IMR-90 (cell line): Measurements from ENCODE around the gene CDK7. TPM values are rescaled to one million over a fixed set of nuclear protein-coding genes. Genes with fewer than 3 reads are reported as not detected.

Experiments used
- ATAC-seq: fragments of 200-7000 bp; cut with Tn5 transposase; 2 replicates; pipeline ENCODE4 v1.9.1; 2020; ENCODE audit warnings: low read depth, mild to moderate bottlenecking, moderate library complexity
- BruUV-seq: library from RNA; stranded (reverse); fragments of 400-500 nt; replicated peaks from 2 replicates; lab custom pipeline; 2021; lab: Mats Ljungman, UMichigan
- CTCF ChIA-PET: fragments of 300-600 bp; formaldehyde crosslinking; extraction: SDS; loops from one replicate; lab custom pipeline; 2021; ENCODE audit warnings: antibody characterized with exemption; lab: Yijun Ruan, JAX
- POLR2A ChIA-PET: fragments of 300-600 bp; sonication (Branson Sonifier 250); formaldehyde crosslinking; loops from one replicate; lab custom pipeline; 2022; ENCODE audit warnings: antibody characterized with exemption; ENCODE audit not compliant: unreplicated experiment; lab: Charles Lee
- DNase-seq: peaks from one replicate; pipeline ENCODE4 v3.0.0; 2013
- H2AFZ ChIP-seq: replicated peaks from 2 replicates; pipeline ENCODE3; 2013; ENCODE audit warnings: low read length, mild to moderate bottlenecking; ENCODE audit not compliant: poor library complexity
- H2AK5ac ChIP-seq: 2 replicates; pipeline ENCODE4 v1.6.1; 2013; ENCODE audit warnings: low read depth, low read length, inconsistent platforms
- H2AK9ac ChIP-seq: replicated peaks from 2 replicates; pipeline ENCODE3; 2013; ENCODE audit warnings: mild to moderate bottlenecking, low read depth, low read length, moderate library complexity; ENCODE audit not compliant: poor library complexity
- H2BK120ac ChIP-seq: 2 replicates; pipeline ENCODE4 v1.6.1; 2013; ENCODE audit warnings: low read depth, low read length, inconsistent platforms
- H2BK15ac ChIP-seq: 3 replicates; pipeline ENCODE4 v1.6.1; 2013; ENCODE audit warnings: low read depth, low read length, inconsistent platforms
- H2BK20ac ChIP-seq: 2 replicates; pipeline ENCODE4 v1.6.1; 2013; ENCODE audit warnings: low read depth, mild to moderate bottlenecking, inconsistent platforms, low read length, moderate library complexity
- H2BK5ac ChIP-seq: 2 replicates; pipeline ENCODE4 v1.6.1; 2013; ENCODE audit warnings: mild to moderate bottlenecking, low read depth, low read length, inconsistent platforms; ENCODE audit not compliant: poor library complexity, severe bottlenecking
- H3K14ac ChIP-seq: replicated peaks from 2 replicates; pipeline ENCODE4 v1.6.1; 2013; ENCODE audit warnings: low read depth, low read length, inconsistent platforms
- H3K18ac ChIP-seq: 2 replicates; pipeline ENCODE4 v1.6.1; 2013; ENCODE audit warnings: low read depth, low read length, control low read depth
- H3K23ac ChIP-seq: 2 replicates; pipeline ENCODE4 v1.6.1; 2013; ENCODE audit warnings: low read depth, low read length, inconsistent platforms
- H3K27ac ChIP-seq: 2 replicates; pipeline ENCODE4 v1.5.1; 2013; ENCODE audit warnings: mild to moderate bottlenecking, control low read depth, low read length; ENCODE audit not compliant: insufficient read depth
- H3K27me3 ChIP-seq: 2 replicates; pipeline ENCODE4 v1.6.1; 2013; ENCODE audit warnings: low read length; ENCODE audit not compliant: control insufficient read depth, insufficient read depth
- H3K36me3 ChIP-seq: 2 replicates; pipeline ENCODE4 v1.6.1; 2013; ENCODE audit warnings: low read length, mixed read lengths; ENCODE audit not compliant: control insufficient read depth, insufficient read depth
- H3K4ac ChIP-seq: 2 replicates; pipeline ENCODE4 v1.6.1; 2013; ENCODE audit warnings: low read depth, low read length, inconsistent platforms
- H3K4me1 ChIP-seq: 2 replicates; pipeline ENCODE4 v1.6.1; 2013; ENCODE audit warnings: low read length, mixed read lengths; ENCODE audit not compliant: control insufficient read depth, insufficient read depth
- H3K4me2 ChIP-seq: 2 replicates; pipeline ENCODE4 v1.6.1; 2013; ENCODE audit warnings: low read depth, mild to moderate bottlenecking, control low read depth, low read length, moderate library complexity
- H3K4me3 ChIP-seq: 2 replicates; pipeline ENCODE4 v1.5.1; 2013; ENCODE audit warnings: low read depth, mild to moderate bottlenecking, control low read depth, low read length, moderate library complexity; ENCODE audit not compliant: insufficient read depth
- H3K56ac ChIP-seq: 2 replicates; pipeline ENCODE4 v1.6.1; 2013; ENCODE audit warnings: low read length, inconsistent platforms; ENCODE audit not compliant: insufficient read depth; ENCODE audit errors: extremely low read depth
- H3K79me1 ChIP-seq, 2 experiments: 2 replicates each; pipeline ENCODE4 v1.6.1; 2013; ENCODE audit warnings: low read length in 2 of 2, inconsistent platforms in 1 of 2, low read depth in 1 of 2
- H3K9ac ChIP-seq: 2 replicates; pipeline ENCODE4 v1.6.1; 2013; ENCODE audit warnings: low read depth, low read length, control low read depth
- H3K9me1 ChIP-seq: 2 replicates; pipeline ENCODE4 v1.6.1; 2013; ENCODE audit warnings: low read length, inconsistent platforms; ENCODE audit not compliant: insufficient read depth
- H3K9me3 ChIP-seq: 2 replicates; pipeline ENCODE4 v1.6.1; 2013; ENCODE audit warnings: low read length; ENCODE audit not compliant: control insufficient read depth, insufficient read depth
- H4K20me1 ChIP-seq: 2 replicates; pipeline ENCODE4 v1.6.1; 2013; ENCODE audit warnings: low read length, inconsistent platforms; ENCODE audit not compliant: insufficient read depth
- H4K5ac ChIP-seq: 2 replicates; pipeline ENCODE4 v1.6.1; 2013; ENCODE audit warnings: mild to moderate bottlenecking, low read depth, low read length, control low read depth
- H4K8ac ChIP-seq, 2 experiments: 2 replicates each; pipeline ENCODE4 v1.6.1; 2013; ENCODE audit warnings: low read depth in 2 of 2, low read length in 2 of 2, control low read depth in 1 of 2, inconsistent platforms in 1 of 2
- H4K91ac ChIP-seq: 2 replicates; pipeline ENCODE4 v1.6.1; 2013; ENCODE audit warnings: low read depth, low read length, inconsistent platforms; ENCODE audit not compliant: insufficient read depth
- CHD1 ChIP-seq: IDR thresholded peaks from 2 replicates; pipeline ENCODE4 v1.6.1; 2012; ENCODE audit warnings: low read depth, low read length, improper control_type of control experiment
- CTCF ChIP-seq: conservative IDR thresholded peaks from 2 replicates; pipeline ENCODE4 v1.5.1; 2012; ENCODE audit warnings: mild to moderate bottlenecking, low read depth, low read length, improper control_type of control experiment
- FOS ChIP-seq: fragments of 150-350 bp; IDR thresholded peaks from 2 replicates; pipeline ENCODE4 v1.6.1; 2016; ENCODE audit warnings: low read depth, low read length
- MAFK ChIP-seq: IDR thresholded peaks from 2 replicates; pipeline ENCODE4 v1.6.1; 2012; ENCODE audit warnings: low read depth, low read length, improper control_type of control experiment
- MXI1 ChIP-seq: IDR thresholded peaks from 2 replicates; pipeline ENCODE4 v1.6.1; 2012; ENCODE audit warnings: low read depth, mild to moderate bottlenecking, low read length, moderate library complexity, borderline replicate concordance
- POLR2A ChIP-seq: IDR thresholded peaks from 2 replicates; pipeline ENCODE4 v1.6.1; 2012; ENCODE audit warnings: mild to moderate bottlenecking, low read depth, low read length
- RCOR1 ChIP-seq: IDR thresholded peaks from 2 replicates; pipeline ENCODE4 v1.6.1; 2012; ENCODE audit warnings: mild to moderate bottlenecking, low read length, improper control_type of control experiment; ENCODE audit not compliant: insufficient replicate concordance
- RFX5 ChIP-seq: IDR thresholded peaks from 2 replicates; pipeline ENCODE4 v1.8.0; 2012; ENCODE audit warnings: low read depth, mild to moderate bottlenecking, low read length, moderate library complexity
- SMC3 ChIP-seq: fragments of 150-350 bp; IDR thresholded peaks from 2 replicates; pipeline ENCODE4 v1.6.1; 2016; ENCODE audit warnings: low read depth, mild to moderate bottlenecking, antibody characterized with exemption, low read length, moderate library complexity
- USF2 ChIP-seq: fragments of 150-350 bp; IDR thresholded peaks from 2 replicates; pipeline ENCODE4 v1.6.1; 2017; ENCODE audit warnings: mild to moderate bottlenecking, antibody characterized with exemption, low read length, low read depth
- WGBS, 2 experiments: methylation state at CpG; one replicate each; pipeline versions ENCODE4 v1.1.5 to v1.1.7; 2013; ENCODE audit warnings: missing lambda C conversion rate in 2 of 2; ENCODE audit not compliant: insufficient read length in 1 of 2; ENCODE audit errors: extremely low coverage in 2 of 2; 5-methylcytosine and 5-hydroxymethylcytosine counted together
- dilution Hi-C: fragments of 300-500 bp; cut with HindIII; formaldehyde crosslinking; loops from one replicate; pipeline ENCODE4 v1.14.3; 2018; ENCODE audit warnings: low sequenced_read_pairs; ENCODE audit not compliant: unreplicated experiment
- in situ Hi-C: fragments of 300-500 bp; cut with MboI; formaldehyde crosslinking; loops from 3 replicates; pipeline ENCODE4 v1.14.3; 2019; ENCODE audit warnings: low sequenced_read_pairs, inconsistent platforms, mixed read lengths
- intact Hi-C: fragments of 100-400 bp; cut with micrococcal nuclease; formaldehyde crosslinking; loops from 2 replicates; pipeline ENCODE4 v1.10.0; 2022
- polyA plus RNA-seq, 3 experiments: library from polyadenylated mRNA; depleted of rRNA; stranded (reverse); fragments of >200 nt; gene quantifications; 2 replicates each; pipeline ENCODE4 v1.2.3, GENCODE V29; 2012; ENCODE audit warnings: low replicate concordance in 1 of 3
- total RNA-seq: library from RNA; depleted of rRNA; stranded (reverse); fragments of >200 nt; gene quantifications from 2 replicates; pipeline ENCODE4 v1.2.3, GENCODE V29; 2012

The CDK7 gene
- total and polyA plus RNA-seq, 2 of the 4 experiments (the other 2 are of a cell fraction): 59.8 to 65.6 TPM

- peaks cover 36% of the 10 kb centered on the region for H4K20me1 ChIP-seq
- POLR2A ChIA-PET: no interaction called here
These were observed 17.8 kb downstream of the CDK7 start for GRCh38 chr5:69252437-69252836.

More at GRCh38 chr5:69252437-69252836, 17.8 kb downstream of the CDK7 start:
- H2BK120ac ChIP-seq: no peak overlapping the region
- no peak overlapping the region for H2AK9ac ChIP-seq
- no peak overlapping the region for H3K4ac ChIP-seq
- H2BK5ac ChIP-seq: no peak overlapping the region
- H3K9me3 ChIP-seq: peaks cover 4% of the 10 kb centered on the region
- H3K18ac ChIP-seq: no peak overlapping the region
- no peak overlapping the region for H3K14ac ChIP-seq
- H3K27ac ChIP-seq: no peak overlapping the region
- in situ Hi-C loops: no loop called here
- no peak overlapping the region for H2BK15ac ChIP-seq
- H2BK20ac ChIP-seq: no peak overlapping the region
- peaks cover 6% of the 10 kb centered on the region for H3K4me1 ChIP-seq
- H3K9me1 ChIP-seq: peaks cover 13% of the 10 kb centered on the region
- no peak overlapping the region for H4K5ac ChIP-seq
- no peak overlapping the region for H3K4me2 ChIP-seq
- peaks cover 16% of the 10 kb centered on the region for H3K36me3 ChIP-seq
- no peak overlapping the region for H4K8ac ChIP-seq
- H3K4me3 ChIP-seq: no peak overlapping the region
- no peak overlapping the region for H3K9ac ChIP-seq
- H3K79me1 ChIP-seq: peaks cover 26 to 55% of the 10 kb centered on the region in 2 experiments
- H4K91ac ChIP-seq: no peak overlapping the region
- H3K56ac ChIP-seq: no peak overlapping the region
- WGBS, 2 experiments: no CpG with 5 or more reads among the region's 3 CpGs
- H2AFZ ChIP-seq: no peak overlapping the region
- no peak for ATAC-seq
- H2AK5ac ChIP-seq: 0 out of 2 replicates have a peak overlapping the region, but pooled peaks have one; percentile 8
- no TSS peak for BruUV-seq
- CTCF ChIA-PET: interaction anchor here (0.6 kb wide), 1 partner anchor 107 kb away, joined by 6 read pairs; no protein-coding TSS in a partner anchor
- no peak for DNase-seq
- dilution Hi-C loops: no loop called here
- no peak for TF ChIP-seq USF2
- TF ChIP-seq SMC3: no peak
- TF ChIP-seq CHD1: no peak
- no peak for TF ChIP-seq MXI1
- TF ChIP-seq RFX5: no peak
- no peak for TF ChIP-seq RCOR1
- TF ChIP-seq MAFK: no peak
- TF ChIP-seq FOS: no peak
- TF ChIP-seq POLR2A: no peak
- no peak for TF ChIP-seq CTCF
- H3K27me3 ChIP-seq: no peaks in the 10 kb centered on the region
- intact Hi-C loops: no loop called here
- no peak overlapping the region for H3K23ac ChIP-seq
